ENCODE results near the gene DUSP8.
A peak's percentile ranks its signal among the peaks of the same experiment; 100 is the strongest.

Gene DUSP8

GRCh38 chr11:1549338-1550330 is 22.4 kb downstream of the DUSP8 start:
- no peak for DNase-seq

GRCh38 chr11:1548221-1549070 is 23.6 kb downstream of the DUSP8 start:
- no peak for DNase-seq

GRCh38 chr11:1547467-1548098 is 24.5 kb downstream of the DUSP8 start:
- DNase-seq = no peak

GRCh38 chr11:1546536-1547466 is 25.3 kb downstream of the DUSP8 start:
- DNase-seq = peak; percentile 55 to 70

- no peak for DNase-seq
Observed at GRCh38 chr11:1546077-1546535, 26.0 kb downstream of the DUSP8 start.

- DNase-seq = no peak
Observed at GRCh38 chr11:1545432-1545831, 26.6 kb downstream of the DUSP8 start.

GRCh38 chr11:1544536-1544935 is 27.5 kb downstream of the DUSP8 start:
- DNase-seq = no peak

- no peak for DNase-seq
Observed at GRCh38 chr11:1543606-1544263, 28.3 kb downstream of the DUSP8 start.

- DNase-seq = no peak
Observed at GRCh38 chr11:1542267-1542666, 29.8 kb downstream of the DUSP8 start.

GRCh38 chr11:1541474-1542204 is 30.4 kb downstream of the DUSP8 start:
- DNase-seq = no peak

- no peak for DNase-seq
Observed at GRCh38 chr11:1540074-1540473, 32.0 kb downstream of the DUSP8 start.

GRCh38 chr11:1538153-1538552 is 33.9 kb downstream of the DUSP8 start:
- no peak for DNase-seq

GRCh38 chr11:1536065-1536843 is 35.8 kb downstream of the DUSP8 start:
- DNase-seq = no peak

GRCh38 chr11:1534682-1535081 is 37.4 kb downstream of the DUSP8 start:
- DNase-seq = no peak

GRCh38 chr11:1534171-1534570 is 37.9 kb downstream of the DUSP8 start:
- DNase-seq = no peak

- no peak for DNase-seq
Observed at GRCh38 chr11:1533342-1533725, 38.7 kb downstream of the DUSP8 start.

- DNase-seq = no peak
Observed at GRCh38 chr11:1532606-1533341, 39.3 kb downstream of the DUSP8 start.

GRCh38 chr11:1532014-1532586 is 40.0 kb downstream of the DUSP8 start:
- DNase-seq = no peak
